GM23338 (cell line): ENCODE measurements around the gene IST1. TPM values are rescaled to one million over a fixed set of nuclear protein-coding genes. Genes with fewer than 3 reads are reported as not detected.

Source experiments
- ATAC-seq: fragments of 200-7000 bp; cut with Tn5 transposase; 3 replicates; pipeline ENCODE4 v1.9.1; 2020
- DNase-seq: peaks from one replicate; pipeline ENCODE4 v3.0.0-alpha.2; 2015; ENCODE audit warnings: low spot score
- H2AFZ ChIP-seq: fragments of 200-600 bp; sonication (generic); 2 replicates; pipeline ENCODE4 v1.8.0; 2016; ENCODE audit warnings: antibody characterized with exemption, mild to moderate bottlenecking, moderate library complexity
- H3F3A ChIP-seq: fragments of 200-600 bp; sonication (generic); replicated peaks from 2 replicates; pipeline ENCODE4 v1.8.0; 2017; ENCODE audit warnings: antibody characterized with exemption, mixed run types, low read depth
- H3K27ac ChIP-seq: fragments of 200-600 bp; sonication (generic); 2 replicates; pipeline ENCODE4 v1.6.1; 2016; ENCODE audit warnings: low read depth
- H3K27me3 ChIP-seq: fragments of 200-600 bp; sonication (generic); 2 replicates; pipeline ENCODE4 v1.8.0; 2016; ENCODE audit warnings: mild to moderate bottlenecking, mixed run types, moderate library complexity; ENCODE audit not compliant: insufficient read depth
- H3K36me3 ChIP-seq: fragments of 200-600 bp; sonication (generic); 2 replicates; pipeline ENCODE4 v1.8.0; 2016; ENCODE audit warnings: mild to moderate bottlenecking; ENCODE audit not compliant: insufficient read depth
- H3K4me1 ChIP-seq: fragments of 200-600 bp; sonication (generic); 2 replicates; pipeline ENCODE4 v1.8.0; 2016; ENCODE audit warnings: mild to moderate bottlenecking, moderate library complexity; ENCODE audit not compliant: insufficient read depth
- H3K4me2 ChIP-seq: fragments of 200-600 bp; sonication (generic); 2 replicates; pipeline ENCODE4 v1.7.1; 2017; ENCODE audit warnings: mixed run types
- H3K4me3 ChIP-seq: fragments of 200-600 bp; sonication (generic); 2 replicates; pipeline ENCODE4 v1.6.1; 2016; ENCODE audit warnings: mixed run types
- H3K79me2 ChIP-seq: fragments of 200-600 bp; sonication (generic); replicated peaks from 2 replicates; pipeline ENCODE4 v1.8.0; 2017; ENCODE audit warnings: mild to moderate bottlenecking; ENCODE audit not compliant: insufficient read depth
- H3K9me2 ChIP-seq: fragments of 200-600 bp; sonication (generic); 2 replicates; pipeline ENCODE4 v1.8.0; 2017; ENCODE audit not compliant: insufficient read depth
- H4K20me1 ChIP-seq: fragments of 200-600 bp; sonication (generic); replicated peaks from 2 replicates; pipeline ENCODE4 v1.8.0; 2017; ENCODE audit warnings: mild to moderate bottlenecking; ENCODE audit not compliant: insufficient read depth
- H3K27ac Mint-ChIP-seq: 2 replicates; pipeline ENCODE4 v1.8.0; 2020; ENCODE audit warnings: inconsistent platforms, mild to moderate bottlenecking, moderate library complexity, mixed read lengths
- H3K27me3 Mint-ChIP-seq: 3 replicates; pipeline ENCODE4 v1.8.0; 2022; ENCODE audit warnings: low read depth, mild to moderate bottlenecking, moderate library complexity, mixed read lengths, inconsistent platforms; ENCODE audit not compliant: insufficient read depth, poor library complexity
- H3K36me3 Mint-ChIP-seq: 3 replicates; pipeline ENCODE4 v1.8.0; 2021; ENCODE audit warnings: low read depth, mild to moderate bottlenecking, inconsistent platforms, moderate library complexity, mixed read lengths
- H3K4me1 Mint-ChIP-seq: 3 replicates; pipeline ENCODE4 v1.8.0; 2020; ENCODE audit warnings: mild to moderate bottlenecking, inconsistent platforms, mixed read lengths
- H3K4me3 Mint-ChIP-seq: 3 replicates; pipeline ENCODE4 v1.8.0; 2021; ENCODE audit warnings: moderate library complexity, mild to moderate bottlenecking, inconsistent platforms, mixed read lengths
- H3K9me3 Mint-ChIP-seq: 3 replicates; pipeline ENCODE4 v1.8.0; 2020; ENCODE audit warnings: moderate library complexity, mild to moderate bottlenecking, inconsistent platforms, mixed read lengths
- CREB1 ChIP-seq: fragments of 250-450 bp; sonication (Bioruptor Pico); IDR thresholded peaks from 2 replicates; pipeline ENCODE4 v1.5.0; 2020; ENCODE audit warnings: low read depth, mild to moderate bottlenecking, moderate library complexity
- CTCF ChIP-seq, 2 experiments: fragments of 200-600 bp in 1 of 2; sonication (generic) in 1 of 2; conservative IDR thresholded peaks; 2 replicates each; pipeline versions ENCODE4 v1.5.1 to v1.6.1; 2016 to 2017; ENCODE audit warnings: antibody characterized with exemption in 2 of 2, low read depth in 2 of 2, mild to moderate bottlenecking in 2 of 2, moderate library complexity in 1 of 2
- ETS1 ChIP-seq: IDR thresholded peaks from 2 replicates; pipeline ENCODE4 v1.6.1; 2016; ENCODE audit warnings: antibody characterized with exemption
- EZH2 ChIP-seq: fragments of 200-600 bp; sonication (generic); IDR thresholded peaks from one replicate; pipeline ENCODE4 v1.8.0; 2017; ENCODE audit warnings: antibody characterized with exemption, mild to moderate bottlenecking, low read depth; ENCODE audit not compliant: unreplicated experiment
- EZH2phosphoT487 ChIP-seq: fragments of 200-600 bp; sonication (generic); IDR thresholded peaks from one replicate; pipeline ENCODE4 v1.8.1; 2018; ENCODE audit warnings: antibody characterized with exemption; ENCODE audit not compliant: unreplicated experiment
- JUNB ChIP-seq: IDR thresholded peaks from one replicate; pipeline ENCODE4 v1.6.1; 2016; ENCODE audit warnings: antibody characterized with exemption; ENCODE audit not compliant: unreplicated experiment
- NANOG ChIP-seq: IDR thresholded peaks from 2 replicates; pipeline ENCODE4 v1.6.1; 2016; ENCODE audit warnings: antibody characterized with exemption, borderline replicate concordance
- REST ChIP-seq: IDR thresholded peaks from one replicate; pipeline ENCODE4 v1.6.1; 2018; ENCODE audit warnings: antibody characterized with exemption; ENCODE audit not compliant: unreplicated experiment
- STAT1 ChIP-seq: IDR thresholded peaks from one replicate; pipeline ENCODE4 v1.6.1; 2016; ENCODE audit warnings: antibody characterized with exemption; ENCODE audit not compliant: unreplicated experiment
- ZNF114 ChIP-seq: fragments of 250-450 bp; sonication (Bioruptor Pico); IDR thresholded peaks from 2 replicates; pipeline ENCODE4 v1.5.0; 2020; ENCODE audit warnings: mild to moderate bottlenecking, moderate library complexity
- ZNF331 ChIP-seq: fragments of 250-450 bp; sonication (Bioruptor Pico); IDR thresholded peaks from 2 replicates; pipeline ENCODE4 v1.5.0; 2020; ENCODE audit warnings: low read depth, mild to moderate bottlenecking, moderate library complexity
- polyA plus RNA-seq: library from polyadenylated mRNA; unstranded; fragments of >200 nt; fragmentation: Nextera tagmentation; extraction: Ambion mirVana; gene quantifications from 2 replicates; pipeline ENCODE4 v1.2.1, GENCODE V29; 2016
- total RNA-seq: library from RNA; depleted of rRNA; stranded (reverse); fragments of >200 nt; shearing (Covaris generic); gene quantifications from 2 replicates; pipeline ENCODE4 v1.2.3, GENCODE V29; 2014

IST1 gene
- total and polyA plus RNA-seq, 2 experiments from 2014 or later = 108 to 234 TPM

GRCh38 chr16:71867939-71868338 lies 27.4 kb upstream of the IST1 start:
- H2AFZ ChIP-seq = no peak overlapping the region
- H3K36me3 ChIP-seq = no peaks in the 10 kb centered on the region; the same call in 1 of the 2 replicates
- no peaks in the 10 kb centered on the region; the same call in none of the 2 replicates for H4K20me1 ChIP-seq
- no peaks in the 10 kb centered on the region for H3K9me2 ChIP-seq
- H3K4me2 ChIP-seq = no peak overlapping the region
- no peaks in the 10 kb centered on the region for H3K79me2 ChIP-seq
- H3K27me3 ChIP-seq = no peaks in the 10 kb centered on the region
- Mint-ChIP-seq H3K27me3 (peaks cover 2% of the 10 kb centered on the region), H3K36me3 (peaks cover 27% of the 10 kb centered on the region; the same call in 2 of the 3 replicates), H3K27ac (no peak overlapping the region; the same call in 1 of the 2 replicates), H3K9me3 (no peaks in the 10 kb centered on the region), H3K4me1 (no peaks in the 10 kb centered on the region; the same call in 2 of the 3 replicates), H3K4me3 (no peak overlapping the region)
- H3K4me3 ChIP-seq = no peak overlapping the region
- peak; percentile 80 for ATAC-seq
- no peaks in the 10 kb centered on the region for H3K4me1 ChIP-seq
- TF ChIP-seq STAT1 (no peak), CTCF (conservative IDR thresholded peaks at IDR 0.05; ENCODE audit: low read depth in 2 of 2) (peak in 1 of 2 experiments; percentile 29; a peak in 1 of 4 replicates), EZH2 (no peak), ZNF331 (no peak)
- 0 out of 2 replicates have a peak overlapping the region, but pooled peaks have one; percentile 26 for H3K27ac ChIP-seq
- peak; percentile 40 for DNase-seq
- H3F3A ChIP-seq = no peaks in the 10 kb centered on the region

GRCh38 chr16:71869089-71869488 lies 26.2 kb upstream of the IST1 start:
- Histone ChIP-seq H2AFZ (no peak overlapping the region), H3K4me3 (no peak overlapping the region), H3K27me3 (no peaks in the 10 kb centered on the region), H4K20me1 (no peaks in the 10 kb centered on the region; the same call in none of the 2 replicates), H3F3A (no peaks in the 10 kb centered on the region), H3K79me2 (no peaks in the 10 kb centered on the region), H3K4me1 (no peaks in the 10 kb centered on the region), H3K9me2 (no peaks in the 10 kb centered on the region), H3K27ac (no peak overlapping the region), H3K36me3 (no peaks in the 10 kb centered on the region; the same call in 1 of the 2 replicates), H3K4me2 (no peak overlapping the region)
- Mint-ChIP-seq H3K27me3 (peaks cover 3% of the 10 kb centered on the region), H3K4me1 (no peaks in the 10 kb centered on the region; the same call in 2 of the 3 replicates), H3K27ac (no peak overlapping the region), H3K4me3 (no peak overlapping the region), H3K36me3 (peaks cover 21% of the 10 kb centered on the region; the same call in 2 of the 3 replicates), H3K9me3 (no peaks in the 10 kb centered on the region)
- no peak for DNase-seq
- ATAC-seq = no peak
- TF ChIP-seq ETS1 (no peak), ZNF114 (no peak), NANOG (no peak), STAT1 (no peak), EZH2phosphoT487 (no peak), CREB1 (no peak), JUNB (no peak), CTCF (conservative IDR thresholded peaks at IDR 0.05; ENCODE audit: low read depth in 2 of 2) (no peak), ZNF331 (no peak), REST (no peak), EZH2 (no peak)
